PFSK-1 (cell line): ENCODE data around the gene SH3RF1.

Experiments used
- POLR2AphosphoS5 ChIP-seq: IDR thresholded peaks from 2 replicates; pipeline ENCODE4 v1.6.1; 2012; ENCODE audit warnings: low read depth, mild to moderate bottlenecking, control low read depth, low read length, moderate library complexity
- SIN3A ChIP-seq: IDR thresholded peaks from 2 replicates; pipeline ENCODE4 v1.6.1; 2012; ENCODE audit warnings: mild to moderate bottlenecking, low read length, moderate library complexity, borderline replicate concordance; ENCODE audit not compliant: insufficient read depth
- TAF1 ChIP-seq: IDR thresholded peaks from 2 replicates; pipeline ENCODE4 v1.6.1; 2012; ENCODE audit warnings: low read length, control low read depth, borderline replicate concordance; ENCODE audit not compliant: insufficient read depth
- TF ChIP-seq, protein P1 (sequence below), 2 experiments: IDR thresholded peaks; 2 replicates each; pipeline versions ENCODE4 v1.6.1 to v1.8.0; 2011 to 2012; ENCODE audit warnings: low read depth in 2 of 2, low read length in 2 of 2, control low read depth in 1 of 2, inconsistent platforms in 1 of 2, mild to moderate bottlenecking in 1 of 2, moderate library complexity in 1 of 2; ENCODE audit not compliant: insufficient read depth in 1 of 2

GRCh38 chr4:169220447-169220846 lies 50.3 kb downstream of the SH3RF1 start:
- TF ChIP-seq TAF1 = no peak
- TF ChIP-seq, protein P1, sequence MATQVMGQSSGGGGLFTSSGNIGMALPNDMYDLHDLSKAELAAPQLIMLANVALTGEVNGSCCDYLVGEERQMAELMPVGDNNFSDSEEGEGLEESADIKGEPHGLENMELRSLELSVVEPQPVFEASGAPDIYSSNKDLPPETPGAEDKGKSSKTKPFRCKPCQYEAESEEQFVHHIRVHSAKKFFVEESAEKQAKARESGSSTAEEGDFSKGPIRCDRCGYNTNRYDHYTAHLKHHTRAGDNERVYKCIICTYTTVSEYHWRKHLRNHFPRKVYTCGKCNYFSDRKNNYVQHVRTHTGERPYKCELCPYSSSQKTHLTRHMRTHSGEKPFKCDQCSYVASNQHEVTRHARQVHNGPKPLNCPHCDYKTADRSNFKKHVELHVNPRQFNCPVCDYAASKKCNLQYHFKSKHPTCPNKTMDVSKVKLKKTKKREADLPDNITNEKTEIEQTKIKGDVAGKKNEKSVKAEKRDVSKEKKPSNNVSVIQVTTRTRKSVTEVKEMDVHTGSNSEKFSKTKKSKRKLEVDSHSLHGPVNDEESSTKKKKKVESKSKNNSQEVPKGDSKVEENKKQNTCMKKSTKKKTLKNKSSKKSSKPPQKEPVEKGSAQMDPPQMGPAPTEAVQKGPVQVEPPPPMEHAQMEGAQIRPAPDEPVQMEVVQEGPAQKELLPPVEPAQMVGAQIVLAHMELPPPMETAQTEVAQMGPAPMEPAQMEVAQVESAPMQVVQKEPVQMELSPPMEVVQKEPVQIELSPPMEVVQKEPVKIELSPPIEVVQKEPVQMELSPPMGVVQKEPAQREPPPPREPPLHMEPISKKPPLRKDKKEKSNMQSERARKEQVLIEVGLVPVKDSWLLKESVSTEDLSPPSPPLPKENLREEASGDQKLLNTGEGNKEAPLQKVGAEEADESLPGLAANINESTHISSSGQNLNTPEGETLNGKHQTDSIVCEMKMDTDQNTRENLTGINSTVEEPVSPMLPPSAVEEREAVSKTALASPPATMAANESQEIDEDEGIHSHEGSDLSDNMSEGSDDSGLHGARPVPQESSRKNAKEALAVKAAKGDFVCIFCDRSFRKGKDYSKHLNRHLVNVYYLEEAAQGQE (IDR thresholded peaks at IDR 0.05; ENCODE audit: insufficient read depth in 1 of 2, low read depth in 2 of 2, low read length in 2 of 2) = no peak
- no peak for TF ChIP-seq POLR2AphosphoS5
- TF ChIP-seq SIN3A = no peak
